GM19351 (cell line): ENCODE results near the gene DTX3L.

Source experiments
- ATAC-seq: cut with Tn5 transposase; IDR thresholded peaks from one replicate; pipeline ENCODE4 v1.9.1; 2021; ENCODE audit warnings: mild to moderate bottlenecking, moderate library complexity; ENCODE audit not compliant: unreplicated experiment

The DTX3L gene

DNA sequence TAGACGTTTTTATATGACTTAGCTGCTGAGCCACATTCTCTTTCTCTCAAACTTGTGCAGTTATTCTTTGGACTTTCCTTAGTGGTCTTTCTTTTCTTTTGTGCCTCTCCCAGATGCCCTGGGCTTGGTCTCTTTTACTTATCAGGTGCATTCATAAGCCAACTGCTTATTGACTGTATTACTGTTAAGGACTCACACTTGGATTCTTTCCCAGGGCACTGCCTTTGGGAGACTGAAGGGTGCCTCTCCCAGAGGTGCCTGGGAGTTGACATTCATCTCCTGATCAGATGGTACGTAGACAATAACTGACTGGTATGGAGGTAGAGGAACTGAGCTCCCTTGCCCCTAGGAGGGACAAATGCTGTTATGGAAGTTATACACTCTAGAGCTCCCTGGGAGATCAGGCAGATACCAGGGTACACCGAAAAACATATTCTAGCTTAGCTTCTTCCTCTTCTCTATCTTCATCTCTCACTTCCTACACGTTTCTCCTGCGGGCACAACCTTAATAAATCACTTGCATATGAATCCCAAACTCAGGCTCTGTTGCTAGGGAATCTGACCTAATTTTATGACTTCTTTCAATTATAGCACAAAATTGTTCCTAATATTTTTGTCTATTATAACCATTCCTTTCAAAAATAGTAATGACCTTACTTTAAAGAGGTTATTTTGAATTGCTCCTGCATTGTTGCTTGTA, 38.0 kb downstream of the DTX3L start:
- ATAC-seq = no peak

DNA sequence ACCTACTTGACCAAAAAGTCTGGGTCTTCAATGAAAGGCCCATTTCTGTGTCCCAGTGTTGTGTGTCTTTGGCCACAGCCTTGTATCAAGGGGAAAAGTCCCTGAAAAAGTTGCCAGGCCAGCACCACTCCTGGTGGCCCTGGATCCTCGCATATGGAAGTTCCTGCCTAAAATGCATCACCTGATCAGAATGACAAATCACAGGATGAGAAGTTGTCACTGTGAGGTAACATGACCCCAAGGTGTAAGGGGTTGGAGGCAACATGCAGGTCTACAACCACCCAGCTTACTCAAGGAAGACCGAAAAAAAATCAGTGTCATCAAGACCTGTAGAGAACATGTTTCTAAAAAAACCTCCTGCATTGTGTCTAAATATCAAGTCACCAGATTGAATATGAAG, 38.9 kb downstream of the DTX3L start:
- no peak for ATAC-seq

DNA sequence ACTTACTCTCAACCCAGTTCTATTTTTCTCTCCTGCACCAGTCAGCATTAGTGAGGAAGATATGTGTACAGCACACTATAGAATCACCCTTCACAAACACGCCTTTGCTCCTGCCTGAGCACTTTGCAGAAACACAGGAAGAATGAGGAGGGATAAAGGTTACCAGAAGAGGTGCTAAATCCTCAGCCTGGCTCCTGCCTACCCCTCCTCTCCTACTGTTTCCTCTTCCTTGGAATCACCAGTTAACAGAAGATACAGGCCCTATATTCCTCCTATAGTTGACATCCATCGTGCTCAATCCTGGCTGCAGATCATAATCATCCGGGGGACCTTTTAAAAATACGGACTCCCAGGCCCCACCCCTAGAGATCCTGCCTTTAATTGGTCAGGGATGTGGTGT, 42.2 kb downstream of the DTX3L start:
- no peak for ATAC-seq

DNA sequence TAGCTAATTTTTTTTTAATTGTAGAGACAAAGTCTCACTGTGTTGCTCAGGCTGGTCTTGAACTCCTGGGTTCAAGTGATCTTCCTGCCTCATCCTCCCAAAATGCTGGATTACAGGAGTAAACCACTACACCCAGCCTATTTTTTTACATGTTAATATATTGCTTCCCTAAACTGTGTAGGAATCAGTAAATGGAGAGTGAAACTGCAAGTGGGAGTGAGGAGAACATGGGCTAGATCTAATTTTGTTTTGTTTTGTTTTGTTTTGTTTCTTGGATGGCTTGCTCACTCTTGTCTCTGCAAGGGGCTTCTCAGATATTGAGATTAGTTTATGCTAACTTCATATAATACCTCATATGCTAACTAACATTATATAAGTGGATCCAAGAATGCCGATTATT, 44.8 kb downstream of the DTX3L start:
- no peak for ATAC-seq

GRCh38 chr3:122609798-122610559, 45.8 kb downstream of the DTX3L start:
- ATAC-seq = peak; percentile 94

- ATAC-seq = no peak
These were observed 48.6 kb downstream of the DTX3L start for GRCh38 chr3:122612696-122613095.

DNA sequence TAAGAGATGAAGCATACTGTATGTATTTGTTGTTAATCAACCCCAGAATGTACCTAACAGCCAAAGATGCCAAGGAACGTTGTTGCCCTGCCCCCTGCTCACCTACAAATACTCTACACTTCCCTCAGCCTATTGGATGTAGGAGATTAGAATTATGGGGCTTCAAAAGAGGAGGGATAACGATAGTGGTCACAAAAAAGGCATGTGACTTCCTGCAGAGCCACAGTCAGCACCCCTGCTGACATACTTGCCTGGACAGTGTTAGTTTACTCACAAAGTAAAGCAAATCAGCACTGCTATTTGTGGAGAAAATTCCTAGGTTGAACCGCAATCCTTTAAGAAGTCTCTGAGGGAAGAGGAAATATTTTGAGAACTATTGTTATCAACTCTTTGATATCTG, 51.2 kb downstream of the DTX3L start:
- ATAC-seq = no peak

DNA sequence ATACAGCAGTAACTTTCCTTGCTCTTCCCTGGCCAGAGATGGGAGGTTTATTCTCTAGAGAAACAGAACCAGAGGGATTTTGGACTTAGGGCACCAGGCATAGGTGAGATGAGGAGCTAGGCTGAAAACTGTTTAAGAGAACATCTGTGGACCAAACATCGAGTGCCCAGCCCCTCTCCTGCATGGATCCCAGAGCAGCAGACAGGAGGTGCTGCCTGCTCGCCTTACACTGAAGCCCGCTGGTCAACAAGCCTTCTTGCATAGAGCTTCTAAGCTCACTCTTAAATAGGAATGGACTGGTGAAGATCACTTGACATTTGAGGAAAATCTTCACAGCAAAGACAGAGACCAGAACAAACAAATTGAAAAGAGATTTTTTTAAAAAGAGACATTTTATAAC, 54.5 kb downstream of the DTX3L start:
- ATAC-seq = no peak

- ATAC-seq = no peak
These were observed 54.9 kb downstream of the DTX3L start for GRCh38 chr3:122619040-122619439.

GRCh38 chr3:122620399-122620798, 56.3 kb downstream of the DTX3L start:
- ATAC-seq = no peak

GRCh38 chr3:122621112-122621511, 57.0 kb downstream of the DTX3L start:
- ATAC-seq = peak; percentile 53

DNA sequence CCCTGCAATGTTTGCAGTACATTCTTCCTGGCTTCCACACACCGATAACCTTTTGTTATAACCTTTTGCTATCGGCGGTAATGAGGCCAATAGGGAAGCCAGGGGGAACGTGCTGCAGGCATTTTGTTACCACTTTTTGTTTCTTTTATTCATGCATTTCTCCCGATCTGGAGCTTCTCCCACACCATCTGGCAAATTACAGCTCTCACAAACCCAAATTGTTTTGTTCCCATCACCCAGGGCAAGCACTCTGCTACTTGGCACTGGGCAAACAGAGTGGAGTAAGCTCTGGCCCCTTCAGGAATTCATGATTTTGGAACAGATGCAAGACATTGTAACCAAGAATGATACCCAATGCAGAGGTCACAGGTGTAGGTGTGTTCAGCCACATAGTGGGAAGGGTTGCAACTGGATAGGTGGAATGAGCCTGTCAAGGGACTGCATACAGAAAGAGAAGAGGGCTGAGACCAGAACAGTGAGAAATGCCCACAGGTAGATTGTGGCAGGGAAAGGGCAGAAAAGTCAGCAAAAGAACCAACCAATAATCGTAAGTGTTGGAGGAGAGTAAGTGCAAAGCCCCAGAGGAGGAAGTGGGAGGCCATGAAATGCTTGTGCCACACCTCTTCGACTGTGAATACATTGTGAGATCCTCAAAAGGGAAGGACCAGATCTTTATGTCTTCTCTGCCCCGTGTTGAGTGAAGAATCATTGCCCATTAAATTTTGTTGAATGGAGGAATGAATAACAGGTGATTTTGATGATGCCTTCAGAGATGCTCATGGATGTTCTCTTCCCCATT, 59.1 kb downstream of the DTX3L start:
- no peak for ATAC-seq
